Ureter (tissue), 1 donor: ENCODE measurements around the gene FGFBP3. TPM values are rescaled to one million over a fixed set of nuclear protein-coding genes. Genes with fewer than 3 reads are reported as not detected.

ENCODE experiments used
- DNase-seq: peaks from one replicate; pipeline ENCODE4 v3.0.0-alpha.2; 2020; ENCODE audit warnings: low spot score
- total RNA-seq: library from RNA; stranded (reverse); gene quantifications from one replicate; pipeline ENCODE4 v1.2.4, GENCODE V29; 2023
- donor health status: DM: yes; HTN: yes; CAD: no.

Gene FGFBP3
- total RNA-seq, 1 donor from 2014 or later = 2.9 TPM

DNA sequence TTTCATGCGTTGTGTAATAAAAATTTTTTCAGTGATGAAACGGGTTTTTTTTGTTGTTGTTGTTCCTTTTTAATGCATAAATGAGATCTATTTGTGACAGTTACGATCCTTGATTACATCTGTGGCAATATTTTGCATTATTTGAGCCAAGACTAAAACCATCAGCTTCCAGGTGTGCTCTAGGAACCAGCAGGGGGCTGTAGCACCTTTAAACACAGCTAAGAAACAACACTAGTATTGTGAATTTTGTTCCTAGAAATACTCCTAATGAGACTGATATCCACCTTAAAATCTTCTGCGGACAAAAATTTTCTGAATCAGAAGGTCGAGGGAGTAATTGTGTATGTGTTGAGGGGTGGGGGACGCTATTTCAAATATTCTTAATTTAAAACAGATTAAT lies 52.6 kb downstream of the FGFBP3 start:
- no peak for DNase-seq

Other genes with a start within 250 kb of the FGFBP3 start
- gene TNKS2, start 111.1 kb downstream of the FGFBP3 start, total RNA-seq = 41.0 TPM
- gene BTAF1, start 14.3 kb upstream of the FGFBP3 start, total RNA-seq = 55.4 TPM